SK-N-SH (cell line): ENCODE measurements around the gene ETFDH. TPM values are rescaled to one million over a fixed set of nuclear protein-coding genes. Genes with fewer than 3 reads are reported as not detected.
A peak's percentile ranks its signal among the peaks of the same experiment; 100 is the strongest.

Experiments used
- CTCF ChIA-PET: fragments of 300-600, 350-600 bp; formaldehyde crosslinking; extraction: SDS; loops from one replicate; lab custom pipeline; 2021; lab: Yijun Ruan, JAX
- POLR2A ChIA-PET: fragments of 350-600 bp; sonication (Branson Sonifier 250); formaldehyde crosslinking; extraction: SDS; loops from one replicate; lab custom pipeline; 2020; ENCODE audit warnings: antibody characterized with exemption, inconsistent platforms; lab: Yijun Ruan, JAX
- DNase-seq: peaks from one replicate; pipeline ENCODE4 v3.0.0; 2012
- H2AFZ ChIP-seq: fragments of 200-600 bp; sonication (generic); 2 replicates; pipeline ENCODE4 v1.8.1; 2016; ENCODE audit warnings: antibody characterized with exemption, mild to moderate bottlenecking, low read depth
- H3F3A ChIP-seq: fragments of 200-600 bp; sonication (generic); replicated peaks from 2 replicates; pipeline ENCODE3; 2016; ENCODE audit warnings: antibody characterized with exemption, mild to moderate bottlenecking; ENCODE audit not compliant: insufficient read depth
- H3K27ac ChIP-seq, 2 experiments: fragments of 200-500 bp in 1 of 2; fragments of 200-600 bp in 1 of 2; sonication (Bioruptor generic) in 1 of 2; sonication (generic), shearing (Covaris generic) in 1 of 2; 2 replicates each; pipeline versions ENCODE4 v1.5.1 to v1.6.1; 2014 to 2016; ENCODE audit warnings: low read depth in 2 of 2, inconsistent platforms in 1 of 2, low read length in 1 of 2, mild to moderate bottlenecking in 1 of 2, mixed read lengths in 1 of 2
- H3K27me3 ChIP-seq: fragments of 200-600 bp; sonication (generic), shearing (Covaris generic); 2 replicates; pipeline ENCODE4 v1.6.1; 2016; ENCODE audit warnings: mixed run types; ENCODE audit not compliant: insufficient read depth
- H3K36me3 ChIP-seq, 2 experiments: fragments of 200-500 bp in 1 of 2; fragments of 200-600 bp in 1 of 2; sonication (Bioruptor generic) in 1 of 2; sonication (generic) in 1 of 2; replicated peaks in 1 of 2; 2 replicates each; pipeline versions ENCODE3 to v1.5.1; 2014 to 2016; ENCODE audit warnings: low read length in 1 of 2, mild to moderate bottlenecking in 1 of 2; ENCODE audit not compliant: insufficient read depth in 2 of 2, control insufficient read depth in 1 of 2
- H3K4me1 ChIP-seq, 2 experiments: fragments of 200-500 bp in 1 of 2; fragments of 200-600 bp in 1 of 2; sonication (Bioruptor generic) in 1 of 2; sonication (generic), shearing (Covaris generic) in 1 of 2; 2 replicates each; pipeline versions ENCODE4 v1.5.1 to v1.6.1; 2014 to 2016; ENCODE audit warnings: low read depth in 1 of 2, low read length in 1 of 2, mixed run types in 1 of 2; ENCODE audit not compliant: insufficient read depth in 2 of 2, control insufficient read depth in 1 of 2
- H3K4me2 ChIP-seq: fragments of 200-600 bp; sonication (generic), shearing (Covaris generic); 2 replicates; pipeline ENCODE4 v1.6.1; 2017; ENCODE audit warnings: mixed run types
- H3K4me3 ChIP-seq, 2 experiments: fragments of 200-500 bp in 1 of 2; fragments of 200-600 bp in 1 of 2; sonication (Bioruptor generic) in 1 of 2; sonication (generic), shearing (Covaris generic) in 1 of 2; 2 replicates each; pipeline versions ENCODE4 v1.5.1 to v1.8.1; 2014 to 2016; ENCODE audit warnings: low read depth in 2 of 2, inconsistent platforms in 1 of 2, low read length in 1 of 2, mild to moderate bottlenecking in 1 of 2, mixed read lengths in 1 of 2, moderate library complexity in 1 of 2
- H3K79me2 ChIP-seq: fragments of 200-600 bp; sonication (generic); 2 replicates; pipeline ENCODE4 v1.8.1; 2017; ENCODE audit warnings: mild to moderate bottlenecking; ENCODE audit not compliant: insufficient read depth
- H3K9ac ChIP-seq: fragments of 200-600 bp; sonication (generic); 2 replicates; pipeline ENCODE4 v1.6.1; 2017; ENCODE audit warnings: mixed run types
- H3K9me2 ChIP-seq: fragments of 200-600 bp; sonication (generic); 2 replicates; pipeline ENCODE4 v1.6.1; 2017; ENCODE audit warnings: mixed run types
- H3K9me3 ChIP-seq: fragments of 200-600 bp; sonication (generic); 2 replicates; pipeline ENCODE4 v1.6.1; 2017; ENCODE audit warnings: mixed run types, mild to moderate bottlenecking, moderate library complexity
- H4K20me1 ChIP-seq: fragments of 200-600 bp; sonication (generic); 2 replicates; pipeline ENCODE4 v1.6.1; 2017; ENCODE audit warnings: mild to moderate bottlenecking, mixed run types; ENCODE audit not compliant: insufficient read depth
- CHD2 ChIP-seq: fragments of 150-350 bp; IDR thresholded peaks from 2 replicates; pipeline ENCODE4 v1.6.1; 2018; ENCODE audit warnings: low read length; ENCODE audit not compliant: partially characterized antibody
- ELF1 ChIP-seq: IDR thresholded peaks from 2 replicates; pipeline ENCODE4 v1.4.0; 2012
- EZH2phosphoT487 ChIP-seq: fragments of 200-600 bp; sonication (generic); IDR thresholded peaks from 2 replicates; pipeline ENCODE4 v1.6.1; 2017; ENCODE audit warnings: low read depth, mixed run types, mild to moderate bottlenecking, antibody characterized with exemption, moderate library complexity, borderline replicate concordance
- FOXJ3 ChIP-seq: sonication (generic); formaldehyde crosslinking; IDR thresholded peaks from 2 replicates; pipeline ENCODE4 v1.5.1; 2020; ENCODE audit warnings: mild to moderate bottlenecking, missing genetic modification reagents
- FOXM1 ChIP-seq: IDR thresholded peaks from 2 replicates; pipeline ENCODE4 v1.4.0; 2012; ENCODE audit warnings: low read depth, mild to moderate bottlenecking
- GABPA ChIP-seq: IDR thresholded peaks from 2 replicates; pipeline ENCODE4 v1.4.0; 2012; ENCODE audit warnings: low read depth, mild to moderate bottlenecking
- GATA2 ChIP-seq: sonication (generic); formaldehyde crosslinking; IDR thresholded peaks from 2 replicates; pipeline ENCODE4 v1.5.0; 2020; ENCODE audit warnings: mild to moderate bottlenecking, missing genetic modification reagents
- MAX ChIP-seq: IDR thresholded peaks from 2 replicates; pipeline ENCODE4 v1.4.0; 2012; ENCODE audit warnings: low read depth
- MEF2A ChIP-seq: IDR thresholded peaks from 2 replicates; pipeline ENCODE4 v1.4.0; 2012; ENCODE audit warnings: low read depth, borderline replicate concordance
- MXI1 ChIP-seq: IDR thresholded peaks from 2 replicates; pipeline ENCODE4 v1.6.1; 2012; ENCODE audit warnings: mild to moderate bottlenecking, low read depth, low read length, improper control_type of control experiment
- NFIC ChIP-seq: IDR thresholded peaks from 2 replicates; pipeline ENCODE4 v1.4.0; 2012; ENCODE audit warnings: borderline replicate concordance
- NRF1 ChIP-seq: IDR thresholded peaks from 2 replicates; pipeline ENCODE4 v1.6.1; 2012; ENCODE audit warnings: low read depth, mild to moderate bottlenecking, low read length
- POLR2AphosphoS5 ChIP-seq: IDR thresholded peaks from 2 replicates; pipeline ENCODE4 v1.6.1; 2012; ENCODE audit warnings: low read depth, low read length
- RCOR1 ChIP-seq: fragments of 150-350 bp; IDR thresholded peaks from 2 replicates; pipeline ENCODE4 v1.6.1; 2017; ENCODE audit warnings: antibody characterized with exemption, low read length
- RFX5 ChIP-seq: IDR thresholded peaks from 2 replicates; pipeline ENCODE4 v1.6.1; 2012; ENCODE audit warnings: mild to moderate bottlenecking, improper control_type of control experiment, low read length
- SIN3A ChIP-seq: IDR thresholded peaks from 2 replicates; pipeline ENCODE4 v1.6.1; 2012; ENCODE audit warnings: low read depth, mild to moderate bottlenecking, low read length, moderate library complexity, borderline replicate concordance
- SMC3 ChIP-seq: IDR thresholded peaks from 2 replicates; pipeline ENCODE4 v1.6.1; 2012; ENCODE audit warnings: low read depth, low read length, improper control_type of control experiment
- TAF1 ChIP-seq: IDR thresholded peaks from 2 replicates; pipeline ENCODE4 v1.6.1; 2012; ENCODE audit warnings: low read depth, mild to moderate bottlenecking, low read length, moderate library complexity, borderline replicate concordance
- TCF12 ChIP-seq: IDR thresholded peaks from 2 replicates; pipeline ENCODE4 v1.4.0; 2012
- YY1 ChIP-seq: IDR thresholded peaks from 2 replicates; pipeline ENCODE4 v1.4.0; 2012; ENCODE audit warnings: low read depth, mild to moderate bottlenecking
- WGBS: methylation state at CpG from one replicate; pipeline ENCODE4 v1.1.6; 2017; ENCODE audit warnings: low lambda C conversion rate; 5-methylcytosine and 5-hydroxymethylcytosine counted together
- polyA plus RNA-seq, 3 experiments: library from polyadenylated mRNA; depleted of rRNA; stranded (reverse); fragments of >200 nt; gene quantifications; 2 replicates each; pipeline ENCODE4 v1.2.3, GENCODE V29; 2012
- TF ChIP-seq, protein P1 (sequence below): IDR thresholded peaks from 2 replicates; pipeline ENCODE4 v1.4.0; 2012; ENCODE audit warnings: low read depth, borderline replicate concordance
- TF ChIP-seq, protein P2 (sequence below): IDR thresholded peaks from 2 replicates; pipeline ENCODE4 v1.6.1; 2012; ENCODE audit warnings: mild to moderate bottlenecking, low read depth, low read length, moderate library complexity
- TF ChIP-seq, protein P3 (sequence below): IDR thresholded peaks from 2 replicates; pipeline ENCODE4 v1.4.0; 2012; ENCODE audit warnings: low read depth, borderline replicate concordance

Gene ETFDH
- polyA plus RNA-seq, 1 of the 3 experiments (the other 2 are of a cell fraction), result 12.1 TPM

DNA sequence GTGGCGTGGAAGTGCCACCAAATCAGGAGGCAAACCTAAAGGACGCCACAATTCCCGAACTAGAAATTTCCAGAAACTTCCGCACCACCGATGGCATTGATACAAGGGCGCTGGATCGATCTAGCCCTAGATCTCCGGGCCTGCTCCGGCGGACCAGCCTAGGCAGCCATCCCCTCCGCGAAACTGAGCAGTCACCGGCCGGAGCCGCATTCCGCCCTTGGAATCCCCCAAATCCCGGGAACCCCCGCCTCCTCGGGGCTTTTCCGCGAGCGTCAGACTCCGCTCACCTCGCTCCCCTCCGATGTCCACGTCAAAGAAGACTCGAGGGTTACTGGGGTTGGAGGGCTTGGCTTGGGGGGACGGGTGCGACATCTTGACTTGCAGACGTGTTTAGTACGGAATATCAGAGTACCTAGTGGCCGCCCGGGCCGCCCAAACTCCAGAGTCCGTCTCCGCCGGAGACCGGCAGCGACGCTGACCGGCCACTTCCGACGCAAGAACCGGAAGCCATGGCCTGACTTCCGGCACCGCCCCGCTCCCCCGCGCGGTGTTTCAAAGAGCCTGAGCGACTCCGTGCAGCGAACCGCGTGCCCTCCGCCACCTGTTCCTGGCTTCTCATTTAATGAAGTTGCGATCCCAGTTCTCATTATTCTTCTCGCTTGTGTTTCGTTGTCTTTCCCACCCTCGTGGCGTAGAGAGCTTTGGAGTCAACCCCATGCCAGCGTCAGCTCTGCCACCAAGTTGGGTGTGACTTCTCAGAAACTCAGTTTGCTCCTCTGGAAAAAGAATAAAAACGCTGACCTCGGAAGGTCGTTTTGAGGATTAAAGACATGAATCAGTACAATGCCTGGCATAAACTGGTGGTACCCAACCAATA, 51.1 kb downstream of the ETFDH start, which contains the start of gene PPID (continued):
- TF ChIP-seq CHD2, result peak; percentile 58
- no peak for TF ChIP-seq NRF1
- TF ChIP-seq RFX5, result no peak
- no peak for TF ChIP-seq MEF2A
- TF ChIP-seq MAX, result peak; percentile 99
- TF ChIP-seq, protein P1, sequence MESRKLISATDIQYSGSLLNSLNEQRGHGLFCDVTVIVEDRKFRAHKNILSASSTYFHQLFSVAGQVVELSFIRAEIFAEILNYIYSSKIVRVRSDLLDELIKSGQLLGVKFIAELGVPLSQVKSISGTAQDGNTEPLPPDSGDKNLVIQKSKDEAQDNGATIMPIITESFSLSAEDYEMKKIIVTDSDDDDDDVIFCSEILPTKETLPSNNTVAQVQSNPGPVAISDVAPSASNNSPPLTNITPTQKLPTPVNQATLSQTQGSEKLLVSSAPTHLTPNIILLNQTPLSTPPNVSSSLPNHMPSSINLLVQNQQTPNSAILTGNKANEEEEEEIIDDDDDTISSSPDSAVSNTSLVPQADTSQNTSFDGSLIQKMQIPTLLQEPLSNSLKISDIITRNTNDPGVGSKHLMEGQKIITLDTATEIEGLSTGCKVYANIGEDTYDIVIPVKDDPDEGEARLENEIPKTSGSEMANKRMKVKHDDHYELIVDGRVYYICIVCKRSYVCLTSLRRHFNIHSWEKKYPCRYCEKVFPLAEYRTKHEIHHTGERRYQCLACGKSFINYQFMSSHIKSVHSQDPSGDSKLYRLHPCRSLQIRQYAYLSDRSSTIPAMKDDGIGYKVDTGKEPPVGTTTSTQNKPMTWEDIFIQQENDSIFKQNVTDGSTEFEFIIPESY, result no peak
- TF ChIP-seq ELF1, result peak; percentile 94
- TF ChIP-seq TAF1, result peak; percentile 92

GRCh38 chr4:158724637-158725036, 52.5 kb downstream of the ETFDH start:
- ChIA-PET CTCF (interaction anchor here (0.6 to 1.6 kb wide), 5 partner anchors 8 to 479 kb away, joined by 3 to 5 read pairs (median 3); no protein-coding TSS in a partner anchor), POLR2A (no interaction called here)
- WGBS, result 95% methylated on average over 4 of the region's 4 CpGs
- Histone ChIP-seq H3K9me2 (no peaks in the 10 kb centered on the region), H3F3A (peaks cover 5% of the 10 kb centered on the region), H3K27me3 (no peaks in the 10 kb centered on the region), H3K4me3 (no peak overlapping the region), H3K4me2 (no peak overlapping the region), H3K27ac (no peak overlapping the region), H3K36me3 (peaks cover 11 to 15% of the 10 kb centered on the region in 2 experiments), H3K9me3 (no peaks in the 10 kb centered on the region), H3K9ac (no peak overlapping the region), H3K79me2 (peaks cover 28% of the 10 kb centered on the region), H4K20me1 (no peaks in the 10 kb centered on the region), H2AFZ (no peak overlapping the region), H3K4me1 (peaks cover 0 to 5% of the 10 kb centered on the region in 2 experiments; a peak in 3 of 4 replicates)
- no peak for DNase-seq
- TF ChIP-seq SIN3A (no peak), TCF12 (no peak), MXI1 (no peak), NFIC (no peak), FOXJ3 (CRISPR knock-in tag) (no peak), MEF2A (no peak), GATA2 (no peak), SMC3 (no peak), RFX5 (no peak), YY1 (no peak), FOXM1 (no peak), GABPA (no peak), EZH2phosphoT487 (no peak), RCOR1 (no peak), NRF1 (no peak), POLR2AphosphoS5 (no peak)
- TF ChIP-seq, protein P2, sequence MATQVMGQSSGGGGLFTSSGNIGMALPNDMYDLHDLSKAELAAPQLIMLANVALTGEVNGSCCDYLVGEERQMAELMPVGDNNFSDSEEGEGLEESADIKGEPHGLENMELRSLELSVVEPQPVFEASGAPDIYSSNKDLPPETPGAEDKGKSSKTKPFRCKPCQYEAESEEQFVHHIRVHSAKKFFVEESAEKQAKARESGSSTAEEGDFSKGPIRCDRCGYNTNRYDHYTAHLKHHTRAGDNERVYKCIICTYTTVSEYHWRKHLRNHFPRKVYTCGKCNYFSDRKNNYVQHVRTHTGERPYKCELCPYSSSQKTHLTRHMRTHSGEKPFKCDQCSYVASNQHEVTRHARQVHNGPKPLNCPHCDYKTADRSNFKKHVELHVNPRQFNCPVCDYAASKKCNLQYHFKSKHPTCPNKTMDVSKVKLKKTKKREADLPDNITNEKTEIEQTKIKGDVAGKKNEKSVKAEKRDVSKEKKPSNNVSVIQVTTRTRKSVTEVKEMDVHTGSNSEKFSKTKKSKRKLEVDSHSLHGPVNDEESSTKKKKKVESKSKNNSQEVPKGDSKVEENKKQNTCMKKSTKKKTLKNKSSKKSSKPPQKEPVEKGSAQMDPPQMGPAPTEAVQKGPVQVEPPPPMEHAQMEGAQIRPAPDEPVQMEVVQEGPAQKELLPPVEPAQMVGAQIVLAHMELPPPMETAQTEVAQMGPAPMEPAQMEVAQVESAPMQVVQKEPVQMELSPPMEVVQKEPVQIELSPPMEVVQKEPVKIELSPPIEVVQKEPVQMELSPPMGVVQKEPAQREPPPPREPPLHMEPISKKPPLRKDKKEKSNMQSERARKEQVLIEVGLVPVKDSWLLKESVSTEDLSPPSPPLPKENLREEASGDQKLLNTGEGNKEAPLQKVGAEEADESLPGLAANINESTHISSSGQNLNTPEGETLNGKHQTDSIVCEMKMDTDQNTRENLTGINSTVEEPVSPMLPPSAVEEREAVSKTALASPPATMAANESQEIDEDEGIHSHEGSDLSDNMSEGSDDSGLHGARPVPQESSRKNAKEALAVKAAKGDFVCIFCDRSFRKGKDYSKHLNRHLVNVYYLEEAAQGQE, result no peak
- TF ChIP-seq, protein P1, result no peak
- TF ChIP-seq, protein P3, sequence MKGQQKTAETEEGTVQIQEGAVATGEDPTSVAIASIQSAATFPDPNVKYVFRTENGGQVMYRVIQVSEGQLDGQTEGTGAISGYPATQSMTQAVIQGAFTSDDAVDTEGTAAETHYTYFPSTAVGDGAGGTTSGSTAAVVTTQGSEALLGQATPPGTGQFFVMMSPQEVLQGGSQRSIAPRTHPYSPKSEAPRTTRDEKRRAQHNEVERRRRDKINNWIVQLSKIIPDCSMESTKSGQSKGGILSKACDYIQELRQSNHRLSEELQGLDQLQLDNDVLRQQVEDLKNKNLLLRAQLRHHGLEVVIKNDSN, result no peak
